ENCODE results near the gene EYS. TPM values are rescaled to one million over a fixed set of nuclear protein-coding genes. Genes with fewer than 3 reads are reported as not detected.
"Not testable (repeated sequence)": the region's sequence is repeated elsewhere in the genome, so short reads cannot be mapped to it uniquely, and the experiment has no call there.

Gene EYS
- total RNA-seq, 2 donors from 2014 or later = not detected

DNA sequence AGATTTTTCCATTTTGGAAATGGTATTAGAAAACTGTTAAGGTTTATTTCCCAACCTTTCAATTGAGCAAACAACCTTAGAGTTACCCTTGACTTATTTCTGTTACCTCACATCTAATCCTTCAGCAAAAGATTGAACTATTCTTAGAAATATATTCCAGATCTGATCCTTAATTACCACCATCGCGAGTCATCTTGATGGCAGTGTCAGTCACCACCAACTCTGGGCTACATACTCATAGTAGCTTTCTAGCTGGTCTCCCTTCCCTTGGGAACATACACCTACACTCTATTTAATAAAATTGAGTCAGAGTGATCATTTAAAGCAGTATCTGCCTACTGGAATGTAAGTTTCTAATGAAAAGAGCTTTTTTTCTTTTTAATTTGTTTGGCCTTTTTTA is 308.2 kb downstream of the EYS start:
- H3K4me1 Mint-ChIP-seq = no peaks in the 10 kb centered on the region
- no peaks in the 10 kb centered on the region for H3K27me3 Mint-ChIP-seq

DNA sequence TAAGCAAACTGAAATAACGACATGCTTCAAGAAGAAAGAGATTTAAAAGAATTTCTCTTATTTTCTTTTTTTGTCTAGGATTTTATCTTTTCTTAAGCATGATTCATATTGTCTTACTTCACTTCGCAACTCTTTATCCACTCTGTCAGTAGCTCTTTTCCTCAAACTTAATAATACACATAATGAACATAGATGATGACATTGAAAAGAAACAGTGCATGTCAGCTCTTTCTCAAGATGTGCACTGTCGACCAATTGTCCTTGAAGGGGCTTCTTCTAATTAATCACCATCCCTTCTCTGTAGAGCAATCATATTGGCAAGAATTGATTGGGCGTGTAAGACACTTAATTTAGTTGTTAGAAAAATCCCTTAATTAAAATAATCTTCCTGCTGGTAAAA is 356.5 kb downstream of the EYS start:
- no peaks in the 10 kb centered on the region for H3K4me1 Mint-ChIP-seq
- ATAC-seq = no peak
- no peaks in the 10 kb centered on the region for H3K9me3 ChIP-seq (ENCODE audit: control insufficient read depth, low read length, poor library complexity, severe bottlenecking)
- no peaks in the 10 kb centered on the region for H3K27me3 Mint-ChIP-seq
- H3K27ac Mint-ChIP-seq = no peak overlapping the region
- no peak overlapping the region for H3K4me3 Mint-ChIP-seq
- H3K36me3 Mint-ChIP-seq (ENCODE audit: low read depth) = no peaks in the 10 kb centered on the region
- no peak for DNase-seq

More for the DNA sequence above, 308.2 kb downstream of the EYS start:
- H3K27ac Mint-ChIP-seq = no peak overlapping the region
- H3K9me3 ChIP-seq (ENCODE audit: control insufficient read depth, low read length, poor library complexity, severe bottlenecking) = no peaks in the 10 kb centered on the region
- no peaks in the 10 kb centered on the region for H3K36me3 Mint-ChIP-seq (ENCODE audit: low read depth)
- no peak for DNase-seq
- ATAC-seq = no peak
- no peak overlapping the region for H3K4me3 Mint-ChIP-seq

DNA sequence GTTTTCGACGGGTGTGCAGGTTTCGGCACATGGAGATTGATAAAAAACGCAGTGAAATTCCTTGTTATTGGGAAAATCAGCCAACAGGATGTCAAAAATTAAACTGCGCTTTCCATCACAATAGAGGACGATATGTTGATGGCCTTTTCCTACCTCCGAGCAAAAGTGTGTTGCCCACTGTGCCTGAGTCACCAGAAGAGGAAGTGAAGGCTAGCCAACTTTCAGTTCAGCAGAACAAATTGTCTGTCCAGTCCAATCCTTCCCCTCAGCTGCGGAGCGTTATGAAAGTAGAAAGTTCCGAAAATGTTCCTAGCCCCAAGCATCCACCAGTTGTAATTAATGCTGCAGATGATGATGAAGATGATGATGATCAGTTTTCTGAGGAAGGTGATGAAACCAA is 404.4 kb downstream of the EYS start:
- not testable (repeated sequence) for H3K4me3 Mint-ChIP-seq; H3K36me3 Mint-ChIP-seq (ENCODE audit: low read depth); DNase-seq; H3K27ac Mint-ChIP-seq; H3K27me3 Mint-ChIP-seq; ATAC-seq; H3K9me3 ChIP-seq (ENCODE audit: control insufficient read depth, low read length, poor library complexity, severe bottlenecking); H3K4me1 Mint-ChIP-seq

DNA sequence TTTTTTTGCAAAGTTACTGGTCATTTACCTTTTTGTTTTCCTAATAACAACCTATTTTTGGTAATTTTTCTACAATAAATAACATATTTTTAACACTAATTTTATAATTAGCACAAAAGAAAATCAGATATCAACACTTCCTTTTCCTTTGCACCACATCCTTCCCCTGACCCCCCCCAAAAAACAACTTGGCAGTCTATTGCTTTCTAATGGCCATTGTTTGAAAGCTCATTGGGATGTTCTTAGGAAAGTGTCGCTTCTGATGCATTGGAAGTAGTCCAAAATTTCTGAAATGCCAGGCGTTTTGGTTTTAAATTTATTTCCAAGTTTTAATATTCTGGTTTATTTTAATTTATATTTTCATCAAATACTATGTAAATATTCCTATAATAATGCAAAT is 407.8 kb downstream of the EYS start:
- Mint-ChIP-seq H3K4me1 (no peaks in the 10 kb centered on the region), H3K27me3 (no peaks in the 10 kb centered on the region), H3K36me3 (ENCODE audit: low read depth) (no peaks in the 10 kb centered on the region), H3K27ac (no peak overlapping the region), H3K4me3 (no peak overlapping the region)
- ATAC-seq (no peak), DNase-seq (no peak)
- no peaks in the 10 kb centered on the region for H3K9me3 ChIP-seq (ENCODE audit: control insufficient read depth, low read length, poor library complexity, severe bottlenecking)

DNA sequence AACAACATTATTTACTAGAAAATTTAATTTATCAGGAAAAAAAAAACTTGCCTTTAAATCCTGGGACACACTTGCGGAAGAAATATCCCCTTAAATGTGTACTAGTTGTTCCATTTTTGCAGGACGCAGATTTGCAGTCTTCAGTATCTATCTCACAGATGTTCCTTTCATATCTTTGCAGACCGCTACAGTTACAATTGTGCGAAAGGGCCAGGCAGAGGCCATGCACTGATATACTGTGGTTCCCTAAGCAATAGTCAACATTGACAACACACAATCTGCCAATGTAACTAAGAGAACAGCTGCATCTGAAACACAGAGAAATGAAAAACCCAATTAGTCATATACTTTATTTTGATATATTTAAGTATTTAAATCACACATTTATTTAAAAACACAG is 411.2 kb downstream of the EYS start:
- peaks cover 4% of the 10 kb centered on the region for H3K9me3 ChIP-seq (ENCODE audit: control insufficient read depth, low read length, poor library complexity, severe bottlenecking)
- Mint-ChIP-seq H3K4me1 (no peaks in the 10 kb centered on the region), H3K27me3 (no peaks in the 10 kb centered on the region), H3K27ac (no peak overlapping the region), H3K4me3 (no peak overlapping the region), H3K36me3 (ENCODE audit: low read depth) (no peaks in the 10 kb centered on the region)
- no peak for DNase-seq
- no peak for ATAC-seq

DNA sequence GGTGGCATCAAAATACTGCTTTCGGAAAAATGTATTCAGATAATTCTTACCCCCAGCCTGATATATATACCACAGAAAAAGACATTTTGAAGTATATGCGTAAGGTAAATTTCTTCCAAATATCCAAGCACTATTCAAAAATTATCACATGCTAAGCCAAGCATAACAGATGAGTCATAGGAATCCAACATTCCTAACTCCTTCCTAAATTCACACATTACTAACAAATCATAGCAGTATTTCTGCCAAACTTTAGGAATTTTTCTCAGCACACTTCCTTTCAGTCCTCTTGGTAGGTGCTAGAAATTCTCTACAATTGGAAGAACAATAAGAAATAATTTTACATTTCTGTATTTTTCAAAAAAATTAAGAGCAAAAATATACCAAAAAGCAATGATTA is 417.5 kb downstream of the EYS start:
- H3K27ac Mint-ChIP-seq = no peak overlapping the region
- ATAC-seq = no peak
- no peak overlapping the region for H3K4me3 Mint-ChIP-seq
- H3K27me3 Mint-ChIP-seq = no peaks in the 10 kb centered on the region
- H3K9me3 ChIP-seq (ENCODE audit: control insufficient read depth, low read length, poor library complexity, severe bottlenecking) = peaks cover 4% of the 10 kb centered on the region
- no peak for DNase-seq
- H3K4me1 Mint-ChIP-seq = no peaks in the 10 kb centered on the region
- H3K36me3 Mint-ChIP-seq (ENCODE audit: low read depth) = no peaks in the 10 kb centered on the region

DNA sequence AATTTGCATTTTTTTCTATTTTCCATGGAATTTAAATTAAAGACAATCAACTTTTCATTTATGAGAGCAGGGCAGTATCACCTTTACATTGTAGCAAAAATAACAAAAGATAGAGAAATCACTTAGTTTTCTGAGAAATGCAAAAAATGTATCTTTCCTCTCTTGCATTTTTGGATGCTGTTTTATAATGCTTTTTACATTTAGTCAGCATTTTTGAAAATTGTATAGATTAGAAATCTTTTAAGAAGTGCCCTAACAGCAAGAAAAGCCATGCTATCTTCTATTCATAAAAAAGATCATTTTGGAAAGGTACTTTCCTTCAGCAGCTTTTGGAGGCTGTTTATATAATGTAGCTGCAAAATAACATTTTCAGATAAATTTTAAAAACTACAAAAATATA is 421.8 kb downstream of the EYS start:
- no peak overlapping the region for H3K27ac Mint-ChIP-seq
- H3K9me3 ChIP-seq (ENCODE audit: control insufficient read depth, low read length, poor library complexity, severe bottlenecking) = no peaks in the 10 kb centered on the region
- no peak for ATAC-seq
- no peak overlapping the region for H3K4me3 Mint-ChIP-seq
- DNase-seq = no peak
- H3K27me3 Mint-ChIP-seq = no peaks in the 10 kb centered on the region
- no peaks in the 10 kb centered on the region for H3K4me1 Mint-ChIP-seq
- no peaks in the 10 kb centered on the region for H3K36me3 Mint-ChIP-seq (ENCODE audit: low read depth)

DNA sequence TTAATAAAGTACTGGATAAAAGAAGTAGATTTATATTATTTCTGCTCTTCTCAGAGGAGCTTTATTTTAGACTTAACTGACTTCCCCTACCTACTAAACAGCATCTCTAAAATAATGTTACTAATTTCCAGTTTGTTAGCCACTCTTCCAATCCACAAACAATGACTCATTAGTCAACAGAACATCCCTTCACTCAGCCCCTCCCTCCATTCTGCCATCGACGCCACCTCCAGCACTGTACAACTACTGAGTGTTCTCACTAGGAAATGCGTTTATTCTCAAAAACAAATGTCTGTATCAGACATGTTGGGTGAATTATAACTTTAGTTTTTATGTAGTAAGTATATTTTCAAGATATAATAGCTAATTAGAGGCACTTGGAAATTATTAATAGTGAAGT is 427.0 kb downstream of the EYS start:
- Mint-ChIP-seq H3K4me3 (no peak overlapping the region), H3K27ac (no peak overlapping the region), H3K4me1 (no peaks in the 10 kb centered on the region), H3K27me3 (no peaks in the 10 kb centered on the region), H3K36me3 (ENCODE audit: low read depth) (no peaks in the 10 kb centered on the region)
- DNase-seq (no peak), ATAC-seq (no peak)
- no peaks in the 10 kb centered on the region for H3K9me3 ChIP-seq (ENCODE audit: control insufficient read depth, low read length, poor library complexity, severe bottlenecking)

DNA sequence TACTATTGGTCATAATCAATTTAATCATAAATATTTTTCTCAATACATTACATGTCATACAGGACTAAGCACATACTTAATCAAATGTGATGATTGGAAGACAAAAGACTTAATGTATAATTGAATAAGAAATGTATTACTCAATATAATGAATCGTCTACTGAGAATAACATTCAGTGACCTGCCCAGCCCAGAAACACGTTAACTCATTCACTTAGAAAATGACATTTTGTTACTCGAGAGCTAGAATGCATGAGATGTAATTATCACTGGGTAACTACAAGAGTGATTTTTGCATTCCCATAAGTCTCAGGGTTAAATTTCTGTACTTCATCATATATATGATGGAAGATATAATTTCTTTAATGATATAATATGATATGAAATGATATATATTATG is 444.8 kb downstream of the EYS start:
- Mint-ChIP-seq H3K4me3 (no peak overlapping the region), H3K27me3 (no peaks in the 10 kb centered on the region), H3K4me1 (no peaks in the 10 kb centered on the region), H3K36me3 (ENCODE audit: low read depth) (no peaks in the 10 kb centered on the region), H3K27ac (no peak overlapping the region)
- ATAC-seq = no peak
- no peaks in the 10 kb centered on the region for H3K9me3 ChIP-seq (ENCODE audit: control insufficient read depth, low read length, poor library complexity, severe bottlenecking)
- DNase-seq = no peak

DNA sequence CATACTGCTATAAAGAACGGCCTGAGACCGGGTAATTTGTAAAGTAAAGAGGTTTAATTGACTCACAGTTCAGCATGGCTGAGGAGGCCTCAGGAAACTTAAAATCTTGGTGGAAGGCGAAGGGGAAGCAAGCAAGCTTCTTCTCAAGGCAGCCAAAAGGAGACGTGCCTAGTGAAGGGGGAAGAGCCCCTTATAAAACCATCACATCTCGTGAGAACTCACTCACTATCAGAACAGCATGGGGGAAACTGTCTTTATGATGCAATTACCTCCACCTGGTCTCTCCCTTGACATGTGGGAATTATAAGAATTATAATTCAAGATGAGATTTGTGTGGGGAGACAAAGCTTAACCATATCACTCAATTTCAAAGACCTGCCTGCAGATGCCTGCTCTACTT is 447.0 kb downstream of the EYS start:
- ATAC-seq (no peak), DNase-seq (no peak)
- Mint-ChIP-seq H3K27ac (no peak overlapping the region), H3K27me3 (no peaks in the 10 kb centered on the region), H3K36me3 (ENCODE audit: low read depth) (no peaks in the 10 kb centered on the region), H3K4me1 (no peaks in the 10 kb centered on the region), H3K4me3 (no peak overlapping the region)
- H3K9me3 ChIP-seq (ENCODE audit: control insufficient read depth, low read length, poor library complexity, severe bottlenecking) = no peaks in the 10 kb centered on the region

DNA sequence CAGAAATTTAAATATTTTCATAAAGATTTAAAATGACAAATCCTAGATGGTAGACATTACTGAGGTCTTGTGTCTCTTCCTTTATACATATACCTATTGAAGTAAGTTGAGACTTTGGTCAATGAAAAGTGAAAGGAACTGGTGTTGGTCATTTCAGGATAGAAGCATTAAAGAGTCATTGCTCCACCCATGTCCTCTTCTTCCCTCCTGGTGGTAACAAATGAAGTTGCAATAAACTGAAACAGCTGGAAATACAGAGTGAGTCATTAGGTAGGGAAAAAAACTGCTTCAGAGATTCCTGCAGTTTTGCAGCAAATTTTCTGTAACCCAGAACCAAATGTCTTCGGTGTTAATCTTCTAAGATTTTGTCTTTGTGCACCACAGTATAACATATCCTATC is 448.0 kb downstream of the EYS start:
- H3K36me3 Mint-ChIP-seq (ENCODE audit: low read depth) = no peaks in the 10 kb centered on the region
- no peaks in the 10 kb centered on the region for H3K9me3 ChIP-seq (ENCODE audit: control insufficient read depth, low read length, poor library complexity, severe bottlenecking)
- no peak overlapping the region for H3K27ac Mint-ChIP-seq
- DNase-seq = no peak
- no peak for ATAC-seq
- H3K4me1 Mint-ChIP-seq = no peaks in the 10 kb centered on the region
- no peak overlapping the region for H3K4me3 Mint-ChIP-seq
- H3K27me3 Mint-ChIP-seq = no peaks in the 10 kb centered on the region

DNA sequence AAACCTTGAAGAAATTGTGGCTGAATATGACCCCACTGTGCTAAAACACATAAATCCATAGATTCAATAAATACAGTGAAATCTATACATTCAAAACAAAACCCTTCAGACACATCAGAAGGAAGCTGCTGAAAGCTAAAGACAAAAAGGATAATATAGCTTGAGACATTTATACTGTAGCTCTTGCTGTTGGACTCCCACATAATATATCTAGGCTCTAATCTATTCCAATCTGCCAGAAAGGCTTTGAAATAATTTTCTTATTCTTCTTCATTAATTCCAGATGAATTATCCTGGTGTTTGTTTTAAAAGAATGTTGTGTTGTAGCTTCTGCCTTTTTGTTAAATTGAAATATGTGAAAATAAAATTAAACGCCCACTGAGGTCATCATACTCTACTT is 454.0 kb downstream of the EYS start:
- Mint-ChIP-seq H3K27ac (no peak overlapping the region), H3K27me3 (no peaks in the 10 kb centered on the region), H3K36me3 (ENCODE audit: low read depth) (no peaks in the 10 kb centered on the region), H3K4me1 (no peaks in the 10 kb centered on the region), H3K4me3 (no peak overlapping the region)
- no peaks in the 10 kb centered on the region for H3K9me3 ChIP-seq (ENCODE audit: control insufficient read depth, low read length, poor library complexity, severe bottlenecking)
- DNase-seq = no peak
- no peak for ATAC-seq

DNA sequence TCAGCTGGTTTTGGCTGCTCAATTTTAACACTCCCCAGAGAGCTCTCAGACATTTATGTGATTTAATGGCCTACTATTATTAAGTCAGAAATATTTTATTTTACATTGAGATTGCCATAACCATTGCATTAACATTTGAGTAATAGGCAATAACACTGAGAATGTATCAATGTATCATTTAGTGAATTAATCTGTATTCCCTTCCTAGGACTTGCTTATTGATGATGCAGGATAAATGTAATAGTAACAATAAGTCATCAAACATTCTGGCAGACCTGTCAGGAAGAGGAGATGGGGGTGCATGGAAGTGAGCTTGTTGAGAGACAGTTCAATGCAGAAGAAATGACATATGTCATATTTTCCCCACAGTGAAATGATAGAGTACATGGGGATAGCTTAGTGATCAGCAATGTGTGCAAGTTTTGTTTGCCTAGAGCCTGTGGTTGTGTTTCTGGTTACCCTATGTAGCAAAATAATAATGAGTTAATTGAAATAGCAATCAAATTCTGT is 458.9 kb downstream of the EYS start:
- Mint-ChIP-seq H3K4me3 (no peak overlapping the region), H3K27me3 (no peaks in the 10 kb centered on the region), H3K36me3 (ENCODE audit: low read depth) (no peaks in the 10 kb centered on the region), H3K27ac (no peak overlapping the region), H3K4me1 (no peaks in the 10 kb centered on the region)
- DNase-seq (no peak), ATAC-seq (no peak)
- no peaks in the 10 kb centered on the region for H3K9me3 ChIP-seq (ENCODE audit: control insufficient read depth, low read length, poor library complexity, severe bottlenecking)

DNA sequence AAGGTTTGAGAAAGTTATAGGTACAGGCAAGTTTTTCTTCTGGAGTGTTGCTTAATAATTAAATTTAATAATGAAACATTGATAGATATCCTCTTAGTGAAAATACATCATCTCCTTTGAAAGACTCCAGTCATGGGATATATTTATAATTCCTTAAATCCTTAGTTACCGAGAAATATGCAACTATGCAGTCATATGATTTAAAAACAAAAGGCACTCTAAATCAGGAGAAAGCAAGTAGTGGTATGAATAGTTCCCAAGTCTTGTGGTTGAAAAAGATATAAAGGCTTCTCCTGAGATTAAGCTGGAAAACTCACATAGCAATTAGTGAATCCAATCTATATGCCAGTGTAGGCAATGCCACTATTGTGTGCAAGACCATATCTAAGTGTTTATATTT is 475.4 kb downstream of the EYS start:
- Mint-ChIP-seq H3K27ac (no peak overlapping the region), H3K4me3 (no peak overlapping the region), H3K36me3 (ENCODE audit: low read depth) (no peaks in the 10 kb centered on the region), H3K27me3 (no peaks in the 10 kb centered on the region), H3K4me1 (no peaks in the 10 kb centered on the region)
- H3K9me3 ChIP-seq (ENCODE audit: control insufficient read depth, low read length, poor library complexity, severe bottlenecking) = no peaks in the 10 kb centered on the region
- ATAC-seq (no peak), DNase-seq (no peak)

DNA sequence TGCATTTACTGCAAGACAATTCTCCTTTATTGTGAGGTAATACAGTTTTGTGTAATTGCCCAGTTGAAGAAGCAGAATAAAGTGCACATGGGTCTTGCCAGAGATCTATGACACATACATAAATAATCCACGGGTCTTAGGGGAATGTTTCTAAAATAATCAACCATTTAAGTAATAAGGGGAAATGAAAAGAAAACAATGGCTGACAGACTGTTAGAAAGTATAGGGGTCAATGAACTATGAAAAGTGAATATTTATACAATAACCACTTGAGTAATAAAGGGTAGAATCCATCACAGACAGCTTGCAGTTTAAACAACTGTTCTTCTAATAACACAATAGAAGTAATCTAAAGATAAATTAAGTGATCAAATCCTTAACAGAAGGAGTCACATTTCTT is 477.2 kb downstream of the EYS start:
- Mint-ChIP-seq H3K27ac (no peak overlapping the region), H3K36me3 (ENCODE audit: low read depth) (no peaks in the 10 kb centered on the region), H3K27me3 (no peaks in the 10 kb centered on the region), H3K4me1 (no peaks in the 10 kb centered on the region), H3K4me3 (no peak overlapping the region)
- no peaks in the 10 kb centered on the region for H3K9me3 ChIP-seq (ENCODE audit: control insufficient read depth, low read length, poor library complexity, severe bottlenecking)
- no peak for ATAC-seq
- DNase-seq = no peak
